ENCODE measurements around the gene EPB41L2.
"Not testable (repeated sequence)": the region's sequence is repeated elsewhere in the genome, so short reads cannot be mapped to it uniquely, and the experiment has no call there.

Gene EPB41L2

GRCh38 chr6:131004936-131005335 lies 58.1 kb downstream of the EPB41L2 start:
- no peak for DNase-seq (ENCODE audit: low read depth in 2 of 2)

GRCh38 chr6:131004387-131004755 lies 58.7 kb downstream of the EPB41L2 start:
- DNase-seq (ENCODE audit: low read depth in 2 of 2): no peak

- no peak for DNase-seq (ENCODE audit: low read depth in 2 of 2)
These were observed 59.3 kb downstream of the EPB41L2 start for GRCh38 chr6:131003488-131004386.

GRCh38 chr6:131002661-131002980 lies 60.4 kb downstream of the EPB41L2 start:
- DNase-seq (ENCODE audit: low read depth in 2 of 2): no peak

- DNase-seq (ENCODE audit: low read depth in 2 of 2): no peak
These were observed 60.9 kb downstream of the EPB41L2 start for GRCh38 chr6:131001945-131002660.

GRCh38 chr6:131001111-131001736 lies 61.8 kb downstream of the EPB41L2 start:
- DNase-seq (ENCODE audit: low read depth in 2 of 2): no peak

GRCh38 chr6:131000544-131000943 lies 62.5 kb downstream of the EPB41L2 start:
- DNase-seq (ENCODE audit: low read depth in 2 of 2): no peak

- no peak for DNase-seq (ENCODE audit: low read depth in 2 of 2)
These were observed 65.8 kb downstream of the EPB41L2 start for GRCh38 chr6:130997061-130997753.

GRCh38 chr6:130996635-130997034 lies 66.4 kb downstream of the EPB41L2 start:
- DNase-seq (ENCODE audit: low read depth in 2 of 2): no peak

- no peak for DNase-seq (ENCODE audit: low read depth in 2 of 2)
These were observed 67.1 kb downstream of the EPB41L2 start for GRCh38 chr6:130995783-130996447.

- no peak for DNase-seq (ENCODE audit: low read depth in 2 of 2)
These were observed 68.5 kb downstream of the EPB41L2 start for GRCh38 chr6:130994319-130995097.

- DNase-seq (ENCODE audit: low read depth in 2 of 2): no peak
These were observed 69.7 kb downstream of the EPB41L2 start for GRCh38 chr6:130993292-130993765.

- no peak for DNase-seq (ENCODE audit: low read depth in 2 of 2)
These were observed 71.5 kb downstream of the EPB41L2 start for GRCh38 chr6:130991422-130992137.

- DNase-seq (ENCODE audit: low read depth in 2 of 2): not testable (repeated sequence)
These were observed 75.5 kb downstream of the EPB41L2 start for GRCh38 chr6:130987539-130987938.

GRCh38 chr6:130985115-130985514 lies 77.9 kb downstream of the EPB41L2 start:
- no peak for DNase-seq (ENCODE audit: low read depth in 2 of 2)

GRCh38 chr6:130982941-130983456 lies 80.0 kb downstream of the EPB41L2 start:
- DNase-seq (ENCODE audit: low read depth in 2 of 2): no peak

GRCh38 chr6:130982135-130982534 lies 80.9 kb downstream of the EPB41L2 start:
- no peak for DNase-seq (ENCODE audit: low read depth in 2 of 2)

- DNase-seq (ENCODE audit: low read depth in 2 of 2): no peak
These were observed 81.6 kb downstream of the EPB41L2 start for GRCh38 chr6:130981409-130981808.

- DNase-seq (ENCODE audit: low read depth in 2 of 2): no peak
These were observed 82.6 kb downstream of the EPB41L2 start for GRCh38 chr6:130980310-130981032.

All from stimulated activated CD4-positive, alpha-beta T cell treated with anti-CD3 and anti-CD28 coated beads, Interleukin-1b, Interleukin-23, amount 100 ng/mL, for 1 hour (primary cell).